HG02885 (cell line): ENCODE data around the gene CNTNAP2.

Experiments used
- ATAC-seq: cut with Tn5 transposase; IDR thresholded peaks from one replicate; pipeline ENCODE4 v1.9.1; 2021; ENCODE audit warnings: mild to moderate bottlenecking; ENCODE audit not compliant: unreplicated experiment, poor library complexity

The CNTNAP2 gene

GRCh38 chr7:146656988-146657387, 540.4 kb downstream of the CNTNAP2 start:
- no peak for ATAC-seq

GRCh38 chr7:146658604-146659003, 542.0 kb downstream of the CNTNAP2 start:
- no peak for ATAC-seq

- ATAC-seq, result no peak
Observed at GRCh38 chr7:146659732-146660131, 543.1 kb downstream of the CNTNAP2 start.

- ATAC-seq, result no peak
Observed at GRCh38 chr7:146660839-146661238, 544.2 kb downstream of the CNTNAP2 start.

GRCh38 chr7:146661435-146661834, 544.8 kb downstream of the CNTNAP2 start:
- ATAC-seq, result no peak

- ATAC-seq, result no peak
Observed at GRCh38 chr7:146661929-146662328, 545.3 kb downstream of the CNTNAP2 start.

- ATAC-seq, result no peak
Observed at GRCh38 chr7:146665023-146665422, 548.4 kb downstream of the CNTNAP2 start.

GRCh38 chr7:146670532-146670931, 553.9 kb downstream of the CNTNAP2 start:
- no peak for ATAC-seq

GRCh38 chr7:146681487-146681886, 564.9 kb downstream of the CNTNAP2 start:
- no peak for ATAC-seq

GRCh38 chr7:146683439-146683838, 566.8 kb downstream of the CNTNAP2 start:
- no peak for ATAC-seq

GRCh38 chr7:146690987-146691386, 574.4 kb downstream of the CNTNAP2 start:
- no peak for ATAC-seq

GRCh38 chr7:146698995-146699610, 582.5 kb downstream of the CNTNAP2 start:
- ATAC-seq, result no peak

GRCh38 chr7:146700015-146700560, 583.5 kb downstream of the CNTNAP2 start:
- ATAC-seq, result no peak

- ATAC-seq, result no peak
Observed at GRCh38 chr7:146701166-146701565, 584.6 kb downstream of the CNTNAP2 start.

- no peak for ATAC-seq
Observed at GRCh38 chr7:146702898-146703297, 586.3 kb downstream of the CNTNAP2 start.

GRCh38 chr7:146709451-146710027, 592.9 kb downstream of the CNTNAP2 start:
- no peak for ATAC-seq

GRCh38 chr7:146713205-146713604, 596.6 kb downstream of the CNTNAP2 start:
- no peak for ATAC-seq

- no peak for ATAC-seq
Observed at GRCh38 chr7:146713934-146714333, 597.3 kb downstream of the CNTNAP2 start.

- no peak for ATAC-seq
Observed at GRCh38 chr7:146720195-146720594, 603.6 kb downstream of the CNTNAP2 start.

GRCh38 chr7:146722986-146723385, 606.4 kb downstream of the CNTNAP2 start:
- ATAC-seq, result no peak

- no peak for ATAC-seq
Observed at GRCh38 chr7:146725520-146725919, 608.9 kb downstream of the CNTNAP2 start.

GRCh38 chr7:146728141-146728540, 611.5 kb downstream of the CNTNAP2 start:
- no peak for ATAC-seq
